MM.1S (cell line): ENCODE data around the gene MKLN1.

Experiments used
- DNase-seq: peaks from one replicate; pipeline ENCODE4 v3.0.0-alpha.2; 2015
- H2AFZ ChIP-seq: fragments of 300-600 bp; sonication (generic); 2 replicates; pipeline ENCODE4 v1.6.0; 2016; ENCODE audit warnings: antibody characterized with exemption, low read length
- H3F3A ChIP-seq: fragments of 300-600 bp; sonication (generic); 2 replicates; pipeline ENCODE4 v1.6.1; 2016; ENCODE audit warnings: mild to moderate bottlenecking, antibody characterized with exemption, low read length, moderate library complexity, mixed read lengths; ENCODE audit not compliant: insufficient read depth
- H3K27ac ChIP-seq: fragments of 300-600 bp; sonication (generic); 2 replicates; pipeline ENCODE4 v1.5.1; 2016; ENCODE audit warnings: mild to moderate bottlenecking, low read length
- H3K27me3 ChIP-seq: fragments of 300-600 bp; sonication (generic); replicated peaks from 2 replicates; pipeline ENCODE4 v1.6.0; 2016; ENCODE audit warnings: low read length; ENCODE audit not compliant: insufficient read depth
- H3K36me3 ChIP-seq: fragments of 300-600 bp; sonication (generic); replicated peaks from 2 replicates; pipeline ENCODE4 v1.6.1; 2016; ENCODE audit warnings: mild to moderate bottlenecking, low read length, mixed read lengths; ENCODE audit not compliant: insufficient read depth
- H3K4me1 ChIP-seq: fragments of 300-600 bp; sonication (generic); 2 replicates; pipeline ENCODE4 v1.6.1; 2016; ENCODE audit warnings: low read length, mixed read lengths
- H3K4me2 ChIP-seq: fragments of 300-600 bp; sonication (generic); 2 replicates; pipeline ENCODE4 v1.6.0; 2016; ENCODE audit warnings: low read depth, low read length
- H3K4me3 ChIP-seq: fragments of 300-600 bp; sonication (generic); 2 replicates; pipeline ENCODE4 v1.5.1; 2016; ENCODE audit warnings: low read length, mixed read lengths
- H3K79me2 ChIP-seq: fragments of 300-600 bp; sonication (generic); 2 replicates; pipeline ENCODE4 v1.6.1; 2016; ENCODE audit warnings: mixed run types, low read length, mixed read lengths
- H3K9ac ChIP-seq: fragments of 300-600 bp; sonication (generic); 2 replicates; pipeline ENCODE4 v1.6.1; 2016; ENCODE audit warnings: low read length, mixed read lengths
- H3K9me2 ChIP-seq: fragments of 300-600 bp; sonication (generic); replicated peaks from 2 replicates; pipeline ENCODE4 v1.6.1; 2016; ENCODE audit warnings: mild to moderate bottlenecking, low read length, mixed read lengths; ENCODE audit not compliant: insufficient read depth
- H3K9me3 ChIP-seq: fragments of 300-600 bp; sonication (generic); replicated peaks from 2 replicates; pipeline ENCODE4 v1.6.1; 2016; ENCODE audit warnings: mild to moderate bottlenecking, low read length, mixed read lengths; ENCODE audit not compliant: insufficient read depth
- H4K20me1 ChIP-seq: fragments of 300-600 bp; sonication (generic); 2 replicates; pipeline ENCODE4 v1.6.1; 2016; ENCODE audit warnings: mild to moderate bottlenecking, low read length, moderate library complexity, mixed read lengths; ENCODE audit not compliant: insufficient read depth
- CTCF ChIP-seq: fragments of 300-600 bp; sonication (generic); IDR thresholded peaks from 2 replicates; pipeline ENCODE4 v1.5.1; 2016; ENCODE audit warnings: antibody characterized with exemption, low read length, mixed read lengths
- EZH2 ChIP-seq: fragments of 300-600 bp; sonication (generic); optimal IDR thresholded peaks from 2 replicates; pipeline ENCODE3; 2017; ENCODE audit warnings: low read depth, mild to moderate bottlenecking, antibody characterized with exemption, low read length, mixed read lengths
- EZH2phosphoT487 ChIP-seq: fragments of 300-600 bp; sonication (generic); IDR thresholded peaks from 2 replicates; pipeline ENCODE4 v1.6.1; 2018; ENCODE audit warnings: antibody characterized with exemption, low read length

MKLN1 gene

DNA sequence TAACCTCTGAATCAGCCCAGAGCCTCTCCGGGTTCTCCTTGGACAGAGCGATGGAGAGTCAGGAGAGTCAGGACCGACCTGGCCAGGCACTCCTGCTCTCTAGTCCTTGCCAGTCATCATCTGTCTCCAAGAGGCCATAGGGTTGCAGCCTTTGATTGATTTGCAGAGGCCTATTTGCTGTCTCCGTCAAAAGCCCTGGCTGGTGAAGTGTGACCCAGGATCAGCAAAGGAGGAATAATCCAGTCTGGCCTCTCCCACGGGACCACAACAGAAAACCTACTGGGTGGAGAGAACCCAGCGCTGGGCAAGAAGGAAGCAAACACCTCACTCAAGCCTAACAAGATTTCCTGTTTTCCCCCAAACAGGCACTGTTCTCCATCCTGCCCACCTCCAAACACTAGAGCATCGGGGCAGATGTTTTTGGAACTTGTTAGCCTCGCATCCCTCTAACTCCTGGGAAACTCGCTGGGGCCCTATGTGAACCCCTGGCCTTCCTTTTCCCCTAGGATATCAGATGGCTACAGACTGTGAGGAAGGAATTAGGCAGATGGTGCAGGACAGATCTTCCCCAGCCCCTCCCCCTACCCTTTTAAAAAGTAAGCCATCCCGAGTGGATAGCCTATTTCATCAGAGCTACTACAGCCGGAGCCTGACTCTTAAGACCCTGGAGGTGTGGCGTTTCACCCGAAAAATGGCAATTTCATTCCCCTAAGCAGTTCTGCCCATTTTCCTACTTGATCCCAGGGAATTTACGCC, 174.4 kb downstream of the MKLN1 start:
- TF ChIP-seq EZH2phosphoT487, result no peak
- TF ChIP-seq EZH2, result no peak
- no peak for TF ChIP-seq CTCF
- no peaks in the 10 kb centered on the region for H3K9me3 ChIP-seq
- no peaks in the 10 kb centered on the region for H3K79me2 ChIP-seq
- H4K20me1 ChIP-seq, result no peaks in the 10 kb centered on the region
- no peaks in the 10 kb centered on the region for H3K9me2 ChIP-seq
- H3K4me2 ChIP-seq, result peak overlapping the region; percentile 12
- DNase-seq, result no peak
- peak overlapping the region; percentile 21; the same call in 1 of the 2 replicates for H3K27ac ChIP-seq
- H3K4me1 ChIP-seq, result peaks cover 20% of the 10 kb centered on the region
- no peak overlapping the region for H3K9ac ChIP-seq
- H3K36me3 ChIP-seq, result no peaks in the 10 kb centered on the region
- no peak overlapping the region for H2AFZ ChIP-seq
- H3K4me3 ChIP-seq, result no peak overlapping the region
- H3K27me3 ChIP-seq, result no peaks in the 10 kb centered on the region
- peaks cover 12% of the 10 kb centered on the region for H3F3A ChIP-seq

- no peaks in the 10 kb centered on the region for H3K9me3 ChIP-seq
- no peaks in the 10 kb centered on the region for H3K27me3 ChIP-seq
- no peak overlapping the region for H3K4me3 ChIP-seq
- no peaks in the 10 kb centered on the region for H3K36me3 ChIP-seq
- peaks cover 21% of the 10 kb centered on the region for H3K4me1 ChIP-seq
- H3K79me2 ChIP-seq, result no peaks in the 10 kb centered on the region
- peaks cover 12% of the 10 kb centered on the region for H3F3A ChIP-seq
- H3K27ac ChIP-seq, result no peak overlapping the region
- DNase-seq, result no peak
- TF ChIP-seq EZH2 (no peak), CTCF (no peak), EZH2phosphoT487 (no peak)
- H3K9me2 ChIP-seq, result no peaks in the 10 kb centered on the region
- H2AFZ ChIP-seq, result no peak overlapping the region
- H3K4me2 ChIP-seq, result no peak overlapping the region
- no peaks in the 10 kb centered on the region for H4K20me1 ChIP-seq
- no peak overlapping the region for H3K9ac ChIP-seq
Measured at GRCh38 chr7:131502810-131503508, 175.3 kb downstream of the MKLN1 start.

DNA sequence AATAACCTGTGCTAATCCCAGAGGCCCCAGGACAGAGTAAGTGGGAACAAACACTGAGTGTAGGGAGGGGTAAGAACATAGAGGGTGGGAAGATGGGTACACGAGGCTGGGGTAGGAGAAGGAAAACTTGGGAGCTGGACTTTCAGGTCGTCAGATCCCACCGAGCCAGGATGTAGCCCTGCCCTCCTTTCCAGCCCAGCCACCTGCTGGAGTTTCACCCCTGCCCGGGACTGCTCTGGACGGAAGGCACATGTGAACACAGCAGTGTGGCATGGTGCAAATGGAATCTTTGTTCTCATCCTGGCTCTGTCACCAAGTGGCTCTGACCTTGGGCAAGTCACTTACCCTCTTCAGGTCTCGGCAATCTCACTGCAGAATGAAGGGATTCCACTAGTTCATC, 176.0 kb downstream of the MKLN1 start:
- Histone ChIP-seq H3K9ac (no peak overlapping the region), H3K4me3 (no peak overlapping the region), H3K27ac (no peak overlapping the region), H3K27me3 (no peaks in the 10 kb centered on the region), H3K36me3 (no peaks in the 10 kb centered on the region), H3K9me2 (no peaks in the 10 kb centered on the region), H2AFZ (no peak overlapping the region), H3K79me2 (no peaks in the 10 kb centered on the region), H3K9me3 (no peaks in the 10 kb centered on the region), H3F3A (peaks cover 12% of the 10 kb centered on the region), H3K4me1 (peaks cover 26% of the 10 kb centered on the region), H3K4me2 (no peak overlapping the region), H4K20me1 (no peaks in the 10 kb centered on the region)
- no peak for DNase-seq
- TF ChIP-seq CTCF (no peak), EZH2 (no peak), EZH2phosphoT487 (no peak)
